ENCODE results near the gene TMEM132C. TPM values are rescaled to one million over a fixed set of nuclear protein-coding genes. Genes with fewer than 3 reads are reported as not detected.

Gene TMEM132C
- total RNA-seq, 2 donors from 2014 or later, result 0.26 to 0.33 TPM

DNA sequence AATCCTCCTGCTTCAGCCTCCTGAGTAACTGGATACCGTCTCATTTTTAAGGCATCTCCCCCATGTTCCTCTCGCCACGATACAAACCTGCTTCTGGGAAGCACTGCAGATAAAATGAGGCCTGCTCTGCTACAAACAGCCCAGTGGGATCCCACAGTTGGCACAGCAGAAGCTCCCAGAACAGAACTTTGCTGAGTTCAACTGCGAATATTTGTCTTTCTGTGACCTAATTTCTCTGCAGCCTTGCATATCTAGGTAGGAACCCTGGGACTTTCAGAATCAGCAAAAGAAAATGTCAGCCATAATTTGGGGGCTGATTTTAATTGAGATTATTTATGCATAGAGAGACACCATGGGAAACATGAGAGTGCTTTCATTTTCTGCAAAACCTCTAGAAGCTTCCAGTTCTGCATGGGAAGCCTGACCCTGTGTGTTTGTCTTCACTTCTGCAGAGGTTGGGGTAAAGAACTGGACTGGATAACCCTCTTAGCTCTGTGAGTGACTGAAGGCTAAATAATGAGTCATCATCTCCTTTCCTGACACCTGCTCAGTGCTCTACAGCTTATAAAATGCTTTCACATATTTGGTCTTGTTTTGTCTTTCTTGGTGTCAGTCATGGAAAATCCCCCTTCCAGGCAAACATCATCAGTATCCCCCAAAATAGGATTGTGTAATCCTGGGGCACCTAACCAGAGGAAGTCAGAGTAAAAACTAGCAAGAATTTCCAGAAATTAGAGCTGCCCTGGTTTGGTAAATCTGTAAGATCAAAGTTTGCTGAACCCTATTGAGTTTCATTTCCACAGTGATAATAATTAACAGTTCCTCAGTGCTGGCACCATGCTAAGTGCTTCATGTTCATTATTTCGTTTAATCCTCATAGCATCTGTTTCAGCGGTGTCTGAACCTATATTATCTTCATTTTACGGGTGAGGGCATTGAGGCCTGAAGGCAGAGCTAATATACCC, 371.0 kb downstream of the TMEM132C start:
- Mint-ChIP-seq H3K36me3 (ENCODE audit: low read depth) (no peaks in the 10 kb centered on the region), H3K4me1 (no peaks in the 10 kb centered on the region), H3K4me3 (no peak overlapping the region), H3K27me3 (ENCODE audit: insufficient read depth) (no peaks in the 10 kb centered on the region), H3K27ac (no peak overlapping the region), H3K9me3 (peaks cover 5% of the 10 kb centered on the region)
- no peak for DNase-seq
- no peak overlapping the region for H3K9ac ChIP-seq (ENCODE audit: extremely low read depth, low read length, poor library complexity, severe bottlenecking)
- no peak overlapping the region for H3K27ac ChIP-seq (ENCODE audit: low read depth, low read length)
- H3K4me1 ChIP-seq (ENCODE audit: control insufficient read depth, insufficient read depth, low read length), result no peaks in the 10 kb centered on the region
- 85% methylated on average over 7 of the region's 7 CpGs for WGBS, 2 experiments (ENCODE audit: insufficient coverage in 1 of 2, insufficient read length in 1 of 2)
- no peaks in the 10 kb centered on the region for H3K27me3 ChIP-seq (ENCODE audit: control insufficient read depth, insufficient read depth, low read length, poor library complexity, severe bottlenecking)
- TF ChIP-seq, protein P1, sequence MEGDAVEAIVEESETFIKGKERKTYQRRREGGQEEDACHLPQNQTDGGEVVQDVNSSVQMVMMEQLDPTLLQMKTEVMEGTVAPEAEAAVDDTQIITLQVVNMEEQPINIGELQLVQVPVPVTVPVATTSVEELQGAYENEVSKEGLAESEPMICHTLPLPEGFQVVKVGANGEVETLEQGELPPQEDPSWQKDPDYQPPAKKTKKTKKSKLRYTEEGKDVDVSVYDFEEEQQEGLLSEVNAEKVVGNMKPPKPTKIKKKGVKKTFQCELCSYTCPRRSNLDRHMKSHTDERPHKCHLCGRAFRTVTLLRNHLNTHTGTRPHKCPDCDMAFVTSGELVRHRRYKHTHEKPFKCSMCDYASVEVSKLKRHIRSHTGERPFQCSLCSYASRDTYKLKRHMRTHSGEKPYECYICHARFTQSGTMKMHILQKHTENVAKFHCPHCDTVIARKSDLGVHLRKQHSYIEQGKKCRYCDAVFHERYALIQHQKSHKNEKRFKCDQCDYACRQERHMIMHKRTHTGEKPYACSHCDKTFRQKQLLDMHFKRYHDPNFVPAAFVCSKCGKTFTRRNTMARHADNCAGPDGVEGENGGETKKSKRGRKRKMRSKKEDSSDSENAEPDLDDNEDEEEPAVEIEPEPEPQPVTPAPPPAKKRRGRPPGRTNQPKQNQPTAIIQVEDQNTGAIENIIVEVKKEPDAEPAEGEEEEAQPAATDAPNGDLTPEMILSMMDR (conservative IDR thresholded peaks at IDR 0.05), result no peak
- no peak overlapping the region for H3K4me3 ChIP-seq (ENCODE audit: low read length)
- no peaks in the 10 kb centered on the region for H3K36me3 ChIP-seq (ENCODE audit: control insufficient read depth, insufficient read depth, low read length)
- no peaks in the 10 kb centered on the region for H3K9me3 ChIP-seq (ENCODE audit: control insufficient read depth, low read length)

DNA sequence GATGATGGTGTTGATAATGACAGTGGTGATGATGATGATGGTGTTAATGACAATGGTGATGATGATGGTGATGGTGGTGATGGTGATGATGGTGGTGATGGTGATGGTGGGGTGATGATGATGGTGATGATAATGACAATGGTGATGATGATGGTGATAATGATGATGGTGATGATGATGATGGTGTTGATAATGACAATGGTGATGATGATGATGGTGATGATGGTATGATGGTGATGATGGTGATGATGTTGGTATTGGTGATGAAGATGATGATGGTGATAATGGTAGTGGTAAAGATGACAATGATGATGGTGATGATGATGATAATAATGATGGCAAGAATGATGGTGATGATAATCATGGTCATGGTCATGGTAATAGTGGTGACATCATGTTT, 372.1 kb downstream of the TMEM132C start:
- Mint-ChIP-seq H3K4me3 (no peak overlapping the region), H3K27me3 (ENCODE audit: insufficient read depth) (no peaks in the 10 kb centered on the region), H3K9me3 (no peaks in the 10 kb centered on the region), H3K4me1 (no peaks in the 10 kb centered on the region), H3K27ac (no peak overlapping the region), H3K36me3 (ENCODE audit: low read depth) (no peaks in the 10 kb centered on the region)
- Histone ChIP-seq H3K27ac (ENCODE audit: low read depth, low read length) (no peak overlapping the region), H3K27me3 (ENCODE audit: control insufficient read depth, insufficient read depth, low read length, poor library complexity, severe bottlenecking) (no peaks in the 10 kb centered on the region), H3K4me3 (ENCODE audit: low read length) (no peak overlapping the region), H3K9ac (ENCODE audit: extremely low read depth, low read length, poor library complexity, severe bottlenecking) (no peak overlapping the region), H3K4me1 (ENCODE audit: control insufficient read depth, insufficient read depth, low read length) (no peaks in the 10 kb centered on the region), H3K9me3 (ENCODE audit: control insufficient read depth, low read length) (no peaks in the 10 kb centered on the region), H3K36me3 (ENCODE audit: control insufficient read depth, insufficient read depth, low read length) (no peaks in the 10 kb centered on the region)
- TF ChIP-seq, protein P1 (conservative IDR thresholded peaks at IDR 0.05), result no peak
- no peak for DNase-seq

DNA sequence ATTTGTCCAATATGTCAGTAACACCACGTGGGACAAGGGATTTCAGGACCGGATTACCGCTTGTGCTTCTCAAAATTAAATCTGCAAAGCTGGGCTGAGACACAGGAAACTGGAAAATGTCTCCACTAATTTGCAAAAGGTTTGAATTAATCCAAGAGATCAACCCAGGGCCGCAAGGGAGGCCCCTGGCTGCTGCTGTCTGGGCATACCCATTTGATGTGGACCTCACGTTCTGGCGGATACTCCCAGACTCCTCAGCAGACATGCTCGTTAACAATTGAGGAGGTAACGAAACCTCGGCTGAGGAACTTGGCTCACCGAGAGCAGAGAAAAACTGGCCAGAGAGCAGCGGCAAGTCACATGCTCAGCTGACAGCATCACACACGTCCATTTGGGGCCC, 376.2 kb downstream of the TMEM132C start:
- H3K9ac ChIP-seq (ENCODE audit: extremely low read depth, low read length, poor library complexity, severe bottlenecking), result no peak overlapping the region
- Mint-ChIP-seq H3K27ac (no peak overlapping the region), H3K36me3 (ENCODE audit: low read depth) (no peaks in the 10 kb centered on the region), H3K4me1 (no peaks in the 10 kb centered on the region), H3K9me3 (peaks cover 3% of the 10 kb centered on the region), H3K27me3 (ENCODE audit: insufficient read depth) (peaks cover 4% of the 10 kb centered on the region), H3K4me3 (no peak overlapping the region)
- H3K27me3 ChIP-seq (ENCODE audit: control insufficient read depth, insufficient read depth, low read length, poor library complexity, severe bottlenecking), result no peaks in the 10 kb centered on the region
- 91% methylated on average over 12 of the region's 12 CpGs for WGBS, 2 experiments (ENCODE audit: insufficient coverage in 1 of 2, insufficient read length in 1 of 2)
- no peaks in the 10 kb centered on the region for H3K9me3 ChIP-seq (ENCODE audit: control insufficient read depth, low read length)
- H3K4me3 ChIP-seq (ENCODE audit: low read length), result no peak overlapping the region
- DNase-seq, result no peak
- H3K27ac ChIP-seq (ENCODE audit: low read depth, low read length), result no peak overlapping the region
- TF ChIP-seq, protein P1 (conservative IDR thresholded peaks at IDR 0.05), result no peak
- no peaks in the 10 kb centered on the region for H3K4me1 ChIP-seq (ENCODE audit: control insufficient read depth, insufficient read depth, low read length)
- no peaks in the 10 kb centered on the region for H3K36me3 ChIP-seq (ENCODE audit: control insufficient read depth, insufficient read depth, low read length)
